ENCODE results near the gene RPL5. TPM values are rescaled to one million over a fixed set of nuclear protein-coding genes. Genes with fewer than 3 reads are reported as not detected.
A peak's percentile ranks its signal among the peaks of the same experiment; 100 is the strongest.

RPL5 gene
- total and polyA plus RNA-seq, 2 donors (not counting 1 experiment from before 2014, with no cell fraction given), result 1,198 to 2,145 TPM

GRCh38 chr1:92795166-92795565 lies 36.7 kb upstream of the RPL5 start:
- Histone ChIP-seq H2AFZ (ENCODE audit: low read length) (no peak overlapping the region), H3K9me3 (ENCODE audit: control insufficient read depth, insufficient read depth, low read depth, low read length) (no peaks in the 10 kb centered on the region), H4K20me1 (ENCODE audit: control insufficient read depth, extremely low read depth, insufficient read depth, low read length) (no peaks in the 10 kb centered on the region), H3K79me2 (ENCODE audit: control insufficient read depth, insufficient read depth, low read length) (no peaks in the 10 kb centered on the region), H3K27me3 (ENCODE audit: control insufficient read depth, insufficient read depth, low read length) (no peaks in the 10 kb centered on the region), H3K4me1 (ENCODE audit: control insufficient read depth, extremely low read depth, insufficient read depth, low read length) (no peaks in the 10 kb centered on the region), H3K9ac (ENCODE audit: insufficient read depth, low read length) (no peak overlapping the region), H3K27ac (ENCODE audit: insufficient read depth, low read length) (no peak overlapping the region), H3K36me3 (ENCODE audit: control insufficient read depth, insufficient read depth, low read length) (no peaks in the 10 kb centered on the region), H3K4me3 (replicated peaks in 1 of 4; ENCODE audit: control extremely low read depth in 1 of 4, insufficient read depth in 1 of 4, low read depth in 3 of 4, low read length in 4 of 4) (no peak overlapping the region), H3K4me2 (ENCODE audit: extremely low read depth, insufficient read depth, low read length) (no peak overlapping the region)
- peak; percentile 75 to 76 for DNase-seq (ENCODE audit: low read depth in 2 of 2)
- TF ChIP-seq CTCF (conservative IDR thresholded peaks at IDR 0.05 in 1 of 2, IDR thresholded peaks at IDR 0.05 in 1 of 2; ENCODE audit: low read depth in 1 of 2, low read length in 2 of 2) (no peak), EZH2 (IDR thresholded peaks at IDR 0.05; ENCODE audit: low read length, missing control alignments) (no peak)

- no peak overlapping the region for H3K4me2 ChIP-seq (ENCODE audit: extremely low read depth, insufficient read depth, low read length)
- H4K20me1 ChIP-seq (ENCODE audit: control insufficient read depth, extremely low read depth, insufficient read depth, low read length), result no peaks in the 10 kb centered on the region
- no peaks in the 10 kb centered on the region for H3K4me1 ChIP-seq (ENCODE audit: control insufficient read depth, extremely low read depth, insufficient read depth, low read length)
- H3K27me3 ChIP-seq (ENCODE audit: control insufficient read depth, insufficient read depth, low read length), result no peaks in the 10 kb centered on the region
- H3K9ac ChIP-seq (ENCODE audit: insufficient read depth, low read length), result no peak overlapping the region
- TF ChIP-seq EZH2 (IDR thresholded peaks at IDR 0.05; ENCODE audit: low read length, missing control alignments), result no peak
- no peak for TF ChIP-seq CTCF (conservative IDR thresholded peaks at IDR 0.05 in 1 of 2, IDR thresholded peaks at IDR 0.05 in 1 of 2; ENCODE audit: low read depth in 1 of 2, low read length in 2 of 2)
- H3K4me3 ChIP-seq (replicated peaks in 1 of 4; ENCODE audit: control extremely low read depth in 1 of 4, insufficient read depth in 1 of 4, low read depth in 3 of 4, low read length in 4 of 4), result no peak overlapping the region
- no peaks in the 10 kb centered on the region for H3K36me3 ChIP-seq (ENCODE audit: control insufficient read depth, insufficient read depth, low read length)
- H3K9me3 ChIP-seq (ENCODE audit: control insufficient read depth, insufficient read depth, low read depth, low read length), result no peaks in the 10 kb centered on the region
- H3K27ac ChIP-seq (ENCODE audit: insufficient read depth, low read length), result no peak overlapping the region
- no peak overlapping the region for H2AFZ ChIP-seq (ENCODE audit: low read length)
- no peaks in the 10 kb centered on the region for H3K79me2 ChIP-seq (ENCODE audit: control insufficient read depth, insufficient read depth, low read length)
- peak; percentile 43 to 46 for DNase-seq (ENCODE audit: low read depth in 2 of 2)
Measured at GRCh38 chr1:92797297-92797696, 34.5 kb upstream of the RPL5 start.

- Histone ChIP-seq H3K27ac (ENCODE audit: insufficient read depth, low read length) (no peak overlapping the region), H3K9ac (ENCODE audit: insufficient read depth, low read length) (no peak overlapping the region), H3K36me3 (ENCODE audit: control insufficient read depth, insufficient read depth, low read length) (no peaks in the 10 kb centered on the region), H3K79me2 (ENCODE audit: control insufficient read depth, insufficient read depth, low read length) (no peaks in the 10 kb centered on the region), H3K4me1 (ENCODE audit: control insufficient read depth, extremely low read depth, insufficient read depth, low read length) (no peaks in the 10 kb centered on the region), H3K27me3 (ENCODE audit: control insufficient read depth, insufficient read depth, low read length) (no peaks in the 10 kb centered on the region), H3K9me3 (ENCODE audit: control insufficient read depth, insufficient read depth, low read depth, low read length) (no peaks in the 10 kb centered on the region), H3K4me2 (ENCODE audit: extremely low read depth, insufficient read depth, low read length) (no peak overlapping the region), H4K20me1 (ENCODE audit: control insufficient read depth, extremely low read depth, insufficient read depth, low read length) (no peaks in the 10 kb centered on the region), H2AFZ (ENCODE audit: low read length) (no peak overlapping the region), H3K4me3 (replicated peaks in 1 of 4; ENCODE audit: control extremely low read depth in 1 of 4, insufficient read depth in 1 of 4, low read depth in 3 of 4, low read length in 4 of 4) (no peak overlapping the region)
- DNase-seq (ENCODE audit: low read depth in 2 of 2), result peak in 1 of 2 donors; percentile 91
- no peak for TF ChIP-seq EZH2 (IDR thresholded peaks at IDR 0.05; ENCODE audit: low read length, missing control alignments)
- no peak for TF ChIP-seq CTCF (conservative IDR thresholded peaks at IDR 0.05 in 1 of 2, IDR thresholded peaks at IDR 0.05 in 1 of 2; ENCODE audit: low read depth in 1 of 2, low read length in 2 of 2)
Measured at GRCh38 chr1:92797961-92798360, 33.9 kb upstream of the RPL5 start.

Data from fibroblast of lung (primary cell).